Epithelial cell of proximal tubule (primary cell): ENCODE data around the gene CSTPP1. TPM values are rescaled to one million over a fixed set of nuclear protein-coding genes. Genes with fewer than 3 reads are reported as not detected.

Experiments
- DNase-seq: peaks from one replicate; pipeline ENCODE4 v3.0.0-alpha.2; 2011; ENCODE audit warnings: low read depth
- H3K4me3 ChIP-seq: 2 replicates; pipeline ENCODE4 v1.5.1; 2011; ENCODE audit warnings: low read depth, mild to moderate bottlenecking, low read length
- total RNA-seq: library from RNA; depleted of rRNA; stranded (reverse); fragments of >200 nt; gene quantifications from 2 replicates; pipeline ENCODE4 v1.2.3, GENCODE V29; 2015
- TF ChIP-seq, protein P1 (sequence below): conservative IDR thresholded peaks from 2 replicates; pipeline ENCODE4 v1.5.1; 2012; ENCODE audit warnings: low read depth, mild to moderate bottlenecking, low read length

Gene CSTPP1
- total RNA-seq, 1 donor from 2014 or later, result 39.8 TPM

DNA sequence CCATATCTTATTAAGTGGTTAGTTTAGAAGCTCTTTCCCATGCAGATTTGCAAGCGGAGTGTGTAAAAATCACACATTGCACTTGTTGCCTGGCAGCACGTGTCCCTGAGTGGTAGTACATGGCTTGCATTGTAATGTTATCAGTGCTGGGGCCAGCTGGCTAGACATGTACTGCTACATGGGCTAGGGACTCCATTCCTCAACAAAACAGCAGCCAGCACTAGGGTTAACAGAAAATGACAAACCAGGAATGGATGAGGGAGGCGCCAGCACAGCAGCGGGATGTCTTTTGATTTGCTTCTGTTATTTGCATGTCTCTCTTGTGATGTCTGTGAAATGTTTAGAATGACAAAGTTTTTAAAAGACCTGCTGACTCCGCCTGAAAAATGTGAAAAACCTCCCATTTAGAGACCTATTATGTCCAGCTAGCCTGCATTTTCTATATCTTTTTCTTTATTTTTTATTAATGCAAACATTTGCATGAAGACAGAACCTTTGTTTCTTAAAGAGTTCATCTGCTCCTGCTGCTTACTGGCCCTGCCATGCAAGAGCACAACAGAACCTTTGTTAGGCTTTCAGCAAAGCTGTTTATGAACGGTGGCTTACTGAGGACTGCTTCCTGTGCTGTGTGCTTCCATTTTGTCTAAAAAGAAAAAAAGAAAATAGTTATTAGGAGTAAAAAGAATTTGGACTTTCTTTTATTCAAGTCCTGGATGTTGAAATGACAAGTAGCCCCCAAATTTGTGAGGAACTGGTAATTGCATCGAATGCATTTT, 40.7 kb downstream of the CSTPP1 start:
- no peak for DNase-seq
- no peak overlapping the region for H3K4me3 ChIP-seq
- TF ChIP-seq, protein P1, sequence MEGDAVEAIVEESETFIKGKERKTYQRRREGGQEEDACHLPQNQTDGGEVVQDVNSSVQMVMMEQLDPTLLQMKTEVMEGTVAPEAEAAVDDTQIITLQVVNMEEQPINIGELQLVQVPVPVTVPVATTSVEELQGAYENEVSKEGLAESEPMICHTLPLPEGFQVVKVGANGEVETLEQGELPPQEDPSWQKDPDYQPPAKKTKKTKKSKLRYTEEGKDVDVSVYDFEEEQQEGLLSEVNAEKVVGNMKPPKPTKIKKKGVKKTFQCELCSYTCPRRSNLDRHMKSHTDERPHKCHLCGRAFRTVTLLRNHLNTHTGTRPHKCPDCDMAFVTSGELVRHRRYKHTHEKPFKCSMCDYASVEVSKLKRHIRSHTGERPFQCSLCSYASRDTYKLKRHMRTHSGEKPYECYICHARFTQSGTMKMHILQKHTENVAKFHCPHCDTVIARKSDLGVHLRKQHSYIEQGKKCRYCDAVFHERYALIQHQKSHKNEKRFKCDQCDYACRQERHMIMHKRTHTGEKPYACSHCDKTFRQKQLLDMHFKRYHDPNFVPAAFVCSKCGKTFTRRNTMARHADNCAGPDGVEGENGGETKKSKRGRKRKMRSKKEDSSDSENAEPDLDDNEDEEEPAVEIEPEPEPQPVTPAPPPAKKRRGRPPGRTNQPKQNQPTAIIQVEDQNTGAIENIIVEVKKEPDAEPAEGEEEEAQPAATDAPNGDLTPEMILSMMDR, result no peak

DNA sequence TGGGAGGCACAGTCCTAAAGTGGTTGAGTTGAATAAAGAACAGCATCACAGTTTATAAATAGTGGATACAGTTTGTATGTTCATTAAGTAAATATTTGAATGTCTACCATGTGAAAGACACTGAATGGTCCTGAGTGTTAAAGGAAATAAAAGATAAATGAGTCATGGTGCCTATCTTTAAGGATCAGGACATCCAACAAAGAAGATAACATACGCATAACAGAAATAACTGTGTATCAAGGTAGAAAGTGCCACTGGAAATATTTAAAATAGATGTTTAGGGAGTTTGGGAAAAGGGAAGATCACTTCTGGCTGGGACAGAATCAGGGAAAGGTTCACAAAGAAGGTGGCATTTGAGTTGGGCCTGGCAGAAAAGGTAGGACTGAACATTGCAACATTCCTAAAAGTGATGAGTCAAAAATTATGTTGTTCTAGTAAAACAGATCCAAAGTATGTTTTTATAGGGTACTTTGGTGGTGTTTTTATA, 41.5 kb downstream of the CSTPP1 start:
- TF ChIP-seq, protein P1, result no peak
- H3K4me3 ChIP-seq, result no peak overlapping the region
- DNase-seq, result no peak

DNA sequence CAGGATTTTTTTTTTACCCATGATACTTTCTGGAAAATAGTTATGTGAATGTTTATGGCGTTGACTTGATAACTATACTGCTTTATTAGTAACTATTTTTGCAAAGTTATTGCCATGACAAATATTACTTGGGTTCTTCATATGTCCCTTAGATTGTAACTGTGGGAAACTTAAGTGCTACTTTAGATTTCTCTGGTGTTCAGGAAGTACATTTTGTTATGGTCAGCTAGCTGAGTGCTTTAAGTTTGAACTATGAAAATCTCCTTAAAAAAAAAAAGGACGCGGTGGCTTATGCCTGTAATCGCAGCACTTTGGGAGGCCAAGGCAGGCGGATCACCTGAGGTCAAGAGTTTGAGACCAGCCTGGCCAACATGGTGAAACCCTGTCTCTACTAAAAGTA, 42.8 kb downstream of the CSTPP1 start:
- TF ChIP-seq, protein P1, result no peak
- no peak overlapping the region for H3K4me3 ChIP-seq
- DNase-seq, result no peak

DNA sequence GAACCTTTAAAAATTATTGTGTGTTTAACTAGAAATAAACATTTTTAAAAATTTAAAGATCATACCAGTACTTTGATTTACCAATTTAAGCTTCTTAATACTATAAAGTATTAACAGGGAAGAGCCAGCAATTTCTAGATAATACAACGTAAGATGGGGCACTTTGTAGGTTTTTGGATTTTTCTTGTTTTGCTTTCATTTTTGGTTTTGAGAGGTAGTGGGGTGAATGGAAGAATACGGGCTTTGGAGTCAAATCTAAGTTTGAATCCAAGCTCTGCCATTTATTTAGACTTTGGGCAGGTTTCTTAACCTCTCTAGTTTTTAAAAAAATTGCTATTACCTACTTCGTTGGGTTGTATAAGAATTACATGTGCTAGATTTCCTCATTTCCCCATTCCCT, 44.9 kb downstream of the CSTPP1 start:
- DNase-seq, result no peak
- TF ChIP-seq, protein P1, result no peak
- H3K4me3 ChIP-seq, result no peak overlapping the region

DNA sequence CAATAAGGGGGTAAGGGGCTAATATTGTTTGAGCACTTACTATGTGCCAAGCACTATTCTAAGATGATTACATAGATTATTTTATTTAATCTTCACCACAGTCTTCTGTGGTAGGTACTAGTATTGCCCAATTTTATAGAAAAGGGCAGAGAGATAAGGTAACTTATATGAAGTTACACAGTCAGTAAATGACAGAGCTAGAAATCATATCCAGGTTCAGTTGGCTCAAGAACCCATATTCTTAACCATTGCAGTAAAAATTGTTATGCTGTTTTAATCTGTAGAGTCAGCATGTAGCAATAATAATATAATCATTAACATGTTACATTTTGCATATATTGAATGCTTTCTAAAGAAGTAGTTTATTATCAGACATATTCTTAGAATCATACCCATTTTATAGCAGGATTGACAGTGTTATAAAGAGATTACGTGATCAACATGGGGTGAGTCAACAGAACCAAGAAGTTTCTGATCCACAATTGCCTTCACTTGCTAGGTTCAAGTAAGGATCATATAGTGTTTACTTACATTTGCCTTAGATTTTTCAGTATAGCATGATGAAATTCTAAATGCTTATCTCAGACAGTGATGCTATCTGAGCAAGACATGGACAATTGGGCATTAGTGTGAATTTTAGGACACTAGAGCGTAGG, 46.4 kb downstream of the CSTPP1 start:
- no peak overlapping the region for H3K4me3 ChIP-seq
- DNase-seq, result no peak
- TF ChIP-seq, protein P1, result no peak

DNA sequence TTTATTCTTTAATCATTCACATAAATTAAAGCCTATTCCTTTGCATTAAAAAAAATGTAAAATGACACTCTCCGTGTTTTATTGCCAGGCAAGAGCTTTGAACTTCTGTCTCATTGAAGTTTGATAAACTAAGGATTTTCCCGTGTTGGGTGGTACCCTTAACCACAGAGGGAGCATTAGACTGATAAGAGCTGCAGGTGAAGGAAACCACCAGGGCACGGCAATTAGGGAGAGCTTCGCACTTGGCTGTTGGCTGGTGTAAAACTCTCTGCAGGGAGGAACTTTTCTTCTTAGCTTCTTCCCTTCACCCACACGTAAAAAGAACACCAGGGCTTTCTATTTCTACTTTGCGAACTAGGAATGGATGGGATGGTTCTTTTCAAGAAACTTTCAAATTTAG, 47.0 kb downstream of the CSTPP1 start:
- TF ChIP-seq, protein P1, result no peak
- no peak overlapping the region for H3K4me3 ChIP-seq
- DNase-seq, result no peak
